Activated CD8-positive, alpha-beta memory T cell treated with anti-CD3 and anti-CD28 coated beads, Interleukin-2, amount 50 U/mL, for 24 hours (primary cell): Measurements from ENCODE around the gene SLC46A1.

Experiments used
- DNase-seq: peaks from one replicate; pipeline ENCODE4 v3.0.0-alpha.2; 2020; ENCODE audit errors: extremely low read depth

SLC46A1 gene

GRCh38 chr17:28350271-28350670, 55.7 kb downstream of the SLC46A1 start:
- no peak for DNase-seq

- DNase-seq: no peak
Measured at GRCh38 chr17:28348979-28349378, 57.0 kb downstream of the SLC46A1 start.

- no peak for DNase-seq
Measured at GRCh38 chr17:28347261-28347891, 58.6 kb downstream of the SLC46A1 start.

GRCh38 chr17:28346746-28347246, 59.2 kb downstream of the SLC46A1 start:
- DNase-seq: no peak

- DNase-seq: no peak
Measured at GRCh38 chr17:28346199-28346580, 59.8 kb downstream of the SLC46A1 start.

GRCh38 chr17:28345419-28346198, 60.4 kb downstream of the SLC46A1 start:
- DNase-seq: no peak
